NCI-H2196 (cell line): ENCODE data around the gene DGAT2.

Experiments used
- DNase-seq: peaks from one replicate; lab custom pipeline; 2025; ENCODE audit not compliant: unreplicated experiment; lab: John Stamatoyannopoulos, UW

Gene DGAT2

DNA sequence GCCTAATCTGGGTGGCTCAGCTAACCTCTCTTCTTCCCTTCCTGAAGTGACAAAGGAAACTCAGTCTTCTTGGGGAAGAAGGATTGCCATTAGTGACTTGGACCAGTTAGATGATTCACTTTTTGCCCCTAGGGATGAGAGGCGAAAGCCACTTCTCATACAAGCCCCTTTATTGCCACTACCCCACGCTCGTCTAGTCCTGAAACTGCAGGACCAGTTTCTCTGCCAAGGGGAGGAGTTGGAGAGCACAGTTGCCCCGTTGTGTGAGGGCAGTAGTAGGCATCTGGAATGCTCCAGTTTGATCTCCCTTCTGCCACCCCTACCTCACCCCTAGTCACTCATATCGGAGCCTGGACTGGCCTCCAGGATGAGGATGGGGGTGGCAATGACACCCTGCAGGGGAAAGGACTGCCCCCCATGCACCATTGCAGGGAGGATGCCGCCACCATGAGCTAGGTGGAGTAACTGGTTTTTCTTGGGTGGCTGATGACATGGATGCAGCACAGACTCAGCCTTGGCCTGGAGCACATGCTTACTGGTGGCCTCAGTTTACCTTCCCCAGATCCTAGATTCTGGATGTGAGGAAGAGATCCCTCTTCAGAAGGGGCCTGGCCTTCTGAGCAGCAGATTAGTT is 32.3 kb downstream of the DGAT2 start:
- no peak for DNase-seq

DNA sequence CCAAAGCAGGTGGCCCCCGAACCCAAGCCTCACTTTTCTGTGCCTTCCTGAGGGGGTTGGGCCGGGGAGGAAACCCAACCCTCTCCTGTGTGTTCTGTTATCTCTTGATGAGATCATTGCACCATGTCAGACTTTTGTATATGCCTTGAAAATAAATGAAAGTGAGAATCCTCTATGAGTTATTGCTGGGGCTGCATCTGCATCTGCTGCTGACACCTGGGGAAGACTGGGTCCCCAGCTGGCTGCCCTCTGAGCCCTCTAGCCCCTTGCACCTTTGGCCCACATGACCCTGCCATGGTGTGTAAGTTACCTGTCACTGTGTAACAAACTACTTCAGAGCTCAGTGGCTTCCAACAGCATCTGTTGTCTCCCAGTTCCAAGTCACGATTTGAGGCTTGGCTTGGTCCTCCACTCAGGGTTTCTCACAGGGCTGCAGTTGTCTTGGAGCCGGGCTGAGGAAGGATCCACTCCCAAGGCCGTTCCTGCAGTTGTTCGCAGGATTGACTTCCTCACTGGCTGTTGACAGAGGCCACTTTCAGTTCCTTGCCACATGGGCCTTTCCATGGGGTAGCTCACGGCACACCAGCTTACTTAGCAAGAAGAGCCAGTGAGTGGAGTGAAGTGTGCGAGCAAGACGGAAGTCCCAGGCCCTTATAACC is 32.9 kb downstream of the DGAT2 start:
- no peak for DNase-seq

DNA sequence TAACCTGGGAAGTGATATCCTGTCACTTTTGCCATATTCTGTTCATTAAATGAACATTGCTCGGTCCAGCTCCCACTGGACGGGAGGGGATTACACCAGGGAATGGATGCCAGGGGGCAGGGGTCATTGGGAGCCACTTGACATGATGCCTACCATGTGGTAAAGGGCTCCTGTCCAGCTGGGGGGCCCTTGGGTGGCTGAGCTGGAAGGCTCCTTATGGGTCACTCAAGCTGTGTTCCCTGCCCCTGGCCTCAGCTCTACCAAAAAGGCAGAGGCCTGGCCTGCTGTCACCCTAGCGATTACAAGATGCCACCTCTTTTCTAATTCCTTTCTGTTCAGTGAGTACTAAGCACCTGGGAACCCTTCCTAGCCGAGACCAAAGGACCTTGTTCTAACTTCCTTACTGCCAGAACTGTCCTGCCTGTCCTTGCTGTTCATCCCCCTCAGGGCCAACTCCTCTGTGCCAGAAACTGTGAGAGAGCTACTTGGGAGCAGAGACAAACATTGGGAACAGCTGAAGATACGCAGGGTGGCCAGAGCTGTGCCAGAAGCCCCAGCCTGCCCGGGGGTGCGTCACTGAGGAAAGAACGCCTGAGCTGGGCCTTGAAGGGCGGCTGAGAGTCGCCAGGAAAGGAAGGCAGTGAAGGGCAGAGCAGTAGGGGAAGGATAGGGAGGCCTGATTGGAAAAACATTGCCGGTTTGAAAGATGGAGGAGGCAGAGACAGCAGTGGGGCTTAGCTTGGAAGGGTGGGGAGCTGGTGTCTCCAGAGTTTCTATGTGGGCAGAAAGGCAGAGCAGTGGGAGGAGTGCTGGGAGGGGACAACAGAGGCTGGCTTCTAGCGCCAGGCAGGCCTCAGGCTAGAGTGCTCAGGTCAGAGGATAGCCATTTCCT is 33.7 kb downstream of the DGAT2 start:
- no peak for DNase-seq

DNA sequence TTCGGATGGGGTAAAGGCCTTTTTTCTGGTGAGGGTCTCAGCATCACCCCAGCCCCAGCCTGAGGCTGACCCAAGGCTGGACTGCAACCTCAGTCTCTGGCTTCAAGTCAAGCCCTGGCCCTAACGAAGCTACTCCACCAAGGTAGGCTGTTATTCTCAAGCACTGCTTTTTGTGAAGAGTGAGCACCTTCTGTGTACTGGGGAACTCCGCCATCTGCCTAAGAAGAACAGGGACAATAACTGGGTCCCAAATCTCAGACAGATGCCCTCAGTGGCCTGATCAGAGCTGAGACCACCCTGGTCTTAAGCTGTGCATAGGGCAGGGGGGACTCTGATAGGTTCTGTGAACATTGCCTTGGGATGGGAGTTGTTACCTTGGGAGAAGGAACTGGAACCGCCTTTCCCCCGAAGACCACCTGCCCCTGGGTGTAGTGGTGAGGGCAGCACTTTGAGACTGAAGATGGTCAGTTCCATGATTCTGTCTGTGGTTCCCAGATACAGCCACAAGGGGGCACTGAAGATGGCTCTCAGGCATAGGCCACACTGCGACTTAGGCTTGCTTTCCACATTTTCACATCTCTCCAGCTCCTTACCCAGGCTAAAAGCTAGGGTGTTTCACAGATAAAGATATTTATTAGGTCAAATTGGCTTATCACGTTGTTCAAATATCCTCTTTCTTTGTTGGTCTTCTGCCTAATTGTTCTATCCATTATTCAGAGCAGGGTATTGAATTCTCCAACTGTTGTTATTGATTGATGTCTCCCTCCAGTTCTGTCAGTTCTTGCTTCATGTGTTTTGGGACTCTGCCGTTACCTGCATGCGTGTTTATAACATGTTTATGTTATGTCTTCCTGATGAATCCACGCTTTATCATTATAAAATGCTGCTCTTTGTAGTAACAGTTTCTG is 34.6 kb downstream of the DGAT2 start:
- peak; percentile 75 for DNase-seq

DNA sequence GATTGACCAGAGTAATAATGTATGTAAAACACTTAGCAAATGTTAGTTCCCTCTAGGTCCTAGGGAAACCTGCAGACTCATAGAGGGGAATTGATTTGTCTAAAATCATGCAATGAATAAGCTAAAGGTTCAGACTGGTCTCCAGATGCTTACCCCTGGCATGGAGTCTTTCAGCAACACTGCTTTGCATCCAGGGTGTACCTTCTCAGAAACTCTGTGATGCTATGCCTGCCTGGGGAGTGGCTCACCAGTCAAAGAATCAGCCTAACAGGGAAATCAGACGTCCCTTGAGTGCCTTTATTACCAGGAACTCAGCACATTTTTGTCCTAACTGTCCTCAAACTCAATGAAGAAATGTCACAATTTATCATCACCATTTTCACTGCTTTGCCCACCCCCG is 40.5 kb downstream of the DGAT2 start:
- no peak for DNase-seq

DNA sequence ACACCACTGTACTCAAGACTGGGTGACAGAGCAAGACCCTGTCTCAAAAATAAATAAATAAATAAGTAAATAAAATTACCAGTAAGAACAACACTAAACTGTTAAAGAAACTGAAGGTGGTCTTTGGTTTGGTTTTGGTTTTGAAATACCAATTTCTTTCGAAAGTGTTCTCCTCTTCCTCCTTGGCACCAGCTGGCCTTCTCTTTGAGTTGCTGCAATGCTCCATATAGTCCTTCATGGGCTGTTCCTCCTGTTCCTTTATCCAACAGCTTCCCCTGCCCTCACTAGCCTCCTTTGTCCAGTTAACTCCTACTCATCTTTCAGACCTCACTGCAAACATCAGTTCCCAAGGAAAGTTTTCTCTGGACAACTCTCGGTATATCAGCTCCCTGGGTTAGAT is 41.4 kb downstream of the DGAT2 start:
- no peak for DNase-seq

DNA sequence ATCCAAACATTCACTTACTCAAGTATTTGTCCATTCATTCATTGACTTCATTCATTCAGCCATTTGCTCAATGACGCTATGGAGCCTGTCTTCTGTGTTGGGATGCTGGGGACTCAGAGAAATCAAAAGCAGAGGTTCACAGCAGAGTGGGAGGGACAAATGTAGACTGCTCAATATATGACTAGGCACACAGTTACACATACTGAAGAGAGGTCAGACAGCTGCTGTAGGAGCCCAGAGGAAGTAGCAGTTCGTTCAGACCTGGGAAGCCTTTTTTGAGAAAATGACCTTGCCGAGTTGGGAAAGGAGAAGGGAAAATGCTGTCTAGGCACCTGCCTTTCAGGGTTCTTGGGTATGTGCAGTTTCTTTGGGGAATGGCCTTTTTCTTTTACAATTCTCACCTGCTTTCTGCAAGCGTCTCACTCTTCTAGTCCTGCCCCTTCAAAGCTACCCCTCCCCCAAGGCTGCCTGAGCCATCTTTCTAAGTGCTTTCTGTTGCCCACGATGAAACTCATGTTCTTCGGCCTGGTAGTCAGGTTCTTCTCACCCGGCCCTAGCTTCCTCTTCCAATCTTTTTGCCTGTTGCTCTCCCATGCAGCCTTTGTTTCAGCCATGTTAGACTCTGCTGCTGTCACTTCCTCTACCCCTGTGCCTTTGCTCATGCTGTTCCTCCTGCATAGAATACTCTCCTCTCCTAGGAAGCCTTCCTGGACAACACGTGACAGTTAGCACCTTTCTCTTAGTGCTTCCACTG is 42.2 kb downstream of the DGAT2 start:
- no peak for DNase-seq

DNA sequence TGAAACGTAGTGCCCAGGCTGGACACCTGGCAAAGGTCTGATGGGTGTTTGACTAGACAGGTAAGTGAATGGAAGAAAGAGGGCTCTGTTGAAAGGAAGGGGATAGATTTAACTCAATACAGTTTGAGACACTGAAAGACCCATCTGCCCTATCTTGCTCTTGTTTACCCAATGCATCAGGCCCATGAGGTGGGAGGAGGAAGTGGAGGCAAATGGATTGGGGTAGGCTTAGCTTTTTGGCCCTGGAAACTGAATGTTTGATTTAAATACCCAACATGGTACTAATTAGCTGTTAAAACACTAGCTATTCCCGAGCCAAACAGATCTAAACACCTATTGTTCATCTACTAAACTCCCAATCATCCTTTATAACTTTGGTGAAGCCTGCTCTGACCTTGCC is 42.9 kb downstream of the DGAT2 start:
- no peak for DNase-seq

DNA sequence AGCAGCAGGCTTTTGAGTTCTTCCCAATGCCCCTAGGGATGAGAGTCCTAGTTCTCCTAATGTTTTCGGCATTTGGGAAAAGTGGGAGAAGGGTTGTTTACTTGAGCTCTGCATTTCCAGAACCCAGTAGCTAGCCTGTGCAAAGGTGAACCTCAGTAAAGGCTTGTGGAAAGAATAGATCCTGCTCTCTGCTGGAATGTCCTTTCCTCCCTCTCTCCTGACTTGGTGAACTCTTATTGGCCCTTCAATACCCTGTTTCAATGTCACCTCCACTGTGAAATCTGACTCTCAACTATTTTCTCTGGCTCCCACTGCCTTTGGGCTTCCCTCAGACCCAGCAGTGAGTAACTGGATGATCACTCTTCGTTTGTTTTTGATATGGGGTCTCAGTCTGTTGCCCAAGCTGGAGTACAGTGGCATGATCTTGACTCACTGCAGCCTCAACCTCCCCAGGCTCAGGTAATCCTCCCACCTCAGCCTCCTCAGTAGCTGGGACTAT is 44.0 kb downstream of the DGAT2 start:
- no peak for DNase-seq

DNA sequence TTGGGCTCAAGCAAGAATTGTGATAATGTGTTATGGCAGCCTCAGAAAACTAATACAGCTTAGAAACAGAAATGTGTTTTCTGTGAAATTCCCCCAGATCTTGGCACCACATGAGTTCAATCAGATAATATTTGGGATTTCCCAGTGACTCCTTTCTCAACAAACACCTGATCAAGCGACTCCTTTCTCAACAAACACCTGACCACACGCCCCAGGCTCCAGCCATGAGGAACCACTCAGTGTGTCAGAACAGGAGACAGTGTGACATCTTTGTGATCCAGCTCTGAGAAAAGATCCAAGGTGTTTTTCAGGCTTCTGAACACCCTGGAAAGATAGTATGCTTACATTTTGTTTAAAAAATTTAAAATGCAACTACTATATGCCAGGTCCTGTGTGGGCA is 44.5 kb downstream of the DGAT2 start:
- DNase-seq, result no peak

DNA sequence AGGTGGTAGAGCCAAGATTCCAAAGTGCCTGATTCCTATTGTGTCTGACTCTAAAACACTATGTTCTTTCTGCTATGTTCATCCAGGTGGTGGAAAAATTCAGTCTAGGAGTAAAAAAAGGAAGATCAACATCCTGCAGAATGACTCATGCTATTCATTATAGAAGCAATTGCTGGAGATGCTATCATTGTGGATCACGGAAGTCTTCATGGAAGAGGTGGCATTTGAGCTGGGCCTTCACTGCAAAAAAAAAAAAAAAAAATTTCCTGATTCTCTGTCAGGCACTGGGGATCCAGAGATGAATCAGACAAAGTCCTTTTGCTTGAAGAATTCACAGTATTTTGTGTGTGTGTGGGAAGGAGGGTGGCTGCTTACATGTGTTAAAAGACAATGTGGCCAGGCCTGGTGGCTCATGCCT is 45.1 kb downstream of the DGAT2 start:
- no peak for DNase-seq

DNA sequence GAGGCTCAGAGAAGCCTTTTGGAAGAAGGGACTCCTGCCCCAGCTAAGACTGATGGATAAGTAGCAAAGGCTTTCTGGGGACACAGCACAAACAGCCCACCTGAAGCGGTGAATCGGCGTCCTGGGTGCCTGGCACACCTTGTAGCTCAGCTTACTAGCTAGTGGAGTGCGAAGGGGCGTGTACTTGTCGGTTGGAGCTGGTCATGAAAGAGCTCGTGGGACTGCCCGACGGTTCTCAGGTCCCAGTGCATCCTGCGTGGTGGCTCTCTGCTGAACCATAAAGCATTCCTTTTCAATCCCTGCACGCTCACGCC is 45.7 kb downstream of the DGAT2 start:
- no peak for DNase-seq

DNA sequence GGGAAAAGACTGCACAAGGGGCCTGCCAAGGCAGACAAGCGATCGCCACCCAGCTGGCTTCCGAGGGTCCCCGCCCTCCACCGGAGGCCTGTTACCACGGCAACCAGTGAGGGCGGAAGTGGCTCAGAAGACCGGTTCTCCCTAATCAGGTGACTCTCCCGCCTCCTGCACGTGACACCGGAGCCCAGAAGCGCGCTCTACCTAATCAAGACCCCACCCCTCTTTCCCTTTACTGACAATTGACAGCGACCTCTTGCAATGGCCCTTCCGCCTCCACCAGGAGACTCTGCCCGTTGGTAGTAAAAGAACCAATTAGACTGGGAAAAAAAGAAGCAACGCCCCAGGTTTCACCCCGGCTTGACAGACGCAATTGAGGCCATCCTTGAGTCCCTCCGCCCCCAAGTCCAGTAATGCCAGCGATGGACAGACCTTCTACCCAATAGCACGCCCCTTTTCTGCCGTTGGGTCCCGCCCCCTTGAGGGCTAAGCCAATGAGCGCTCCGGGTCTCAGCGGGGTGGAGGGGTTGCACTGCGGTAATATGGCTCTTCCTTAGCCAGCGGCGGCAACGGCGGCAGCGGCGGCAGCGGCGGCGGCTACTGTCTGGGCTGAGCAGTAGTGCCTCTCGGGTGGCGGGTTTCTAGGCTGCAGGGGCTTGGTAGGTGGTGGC is 46.2 kb downstream of the DGAT2 start, which contains the start of gene UVRAG:
TSS of gene UVRAG (plus strand) at position 534 of the 668 bp plus-strand sequence. CDS start 198 bp downstream, outside the sequence.
- peak; percentile 100 for DNase-seq

DNA sequence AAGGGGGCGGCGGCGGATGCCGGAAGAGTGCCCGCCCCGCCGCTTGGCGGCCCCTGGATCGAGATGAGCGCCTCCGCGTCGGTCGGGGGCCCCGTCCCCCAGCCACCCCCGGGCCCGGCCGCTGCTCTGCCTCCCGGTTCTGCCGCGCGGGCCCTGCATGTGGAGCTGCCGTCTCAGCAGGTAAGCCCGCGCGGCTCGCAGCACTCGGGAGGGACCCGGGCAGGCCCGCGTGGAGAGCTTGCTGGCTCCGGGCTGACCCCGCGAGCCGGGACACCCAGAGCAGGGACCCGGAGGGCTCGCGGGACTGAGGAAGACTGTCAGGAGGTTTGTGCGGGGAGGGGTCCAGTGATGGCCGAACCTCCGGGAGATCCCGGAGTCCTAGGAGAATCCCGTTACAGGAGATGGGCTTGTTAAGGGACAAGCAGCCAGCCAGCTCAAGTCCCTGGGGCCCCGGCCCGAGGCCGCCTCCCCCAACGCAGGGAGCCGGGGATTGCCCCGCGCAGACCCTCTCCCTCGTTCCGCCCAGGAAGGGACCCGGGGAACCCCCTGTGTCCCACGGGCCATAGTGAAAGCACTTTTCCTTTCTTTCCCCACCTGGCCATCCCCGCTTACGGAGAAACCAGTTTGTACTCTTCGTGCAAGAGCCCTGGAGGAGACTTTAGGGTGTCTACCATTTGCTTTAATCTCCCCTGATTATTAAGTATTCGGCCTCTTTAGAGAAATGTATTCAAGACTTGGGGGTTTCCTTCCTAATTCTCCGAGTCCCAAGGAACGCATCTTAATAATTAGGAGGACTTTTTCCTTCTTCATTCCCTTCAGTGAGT is 47.0 kb downstream of the DGAT2 start:
- peak; percentile 12 for DNase-seq

DNA sequence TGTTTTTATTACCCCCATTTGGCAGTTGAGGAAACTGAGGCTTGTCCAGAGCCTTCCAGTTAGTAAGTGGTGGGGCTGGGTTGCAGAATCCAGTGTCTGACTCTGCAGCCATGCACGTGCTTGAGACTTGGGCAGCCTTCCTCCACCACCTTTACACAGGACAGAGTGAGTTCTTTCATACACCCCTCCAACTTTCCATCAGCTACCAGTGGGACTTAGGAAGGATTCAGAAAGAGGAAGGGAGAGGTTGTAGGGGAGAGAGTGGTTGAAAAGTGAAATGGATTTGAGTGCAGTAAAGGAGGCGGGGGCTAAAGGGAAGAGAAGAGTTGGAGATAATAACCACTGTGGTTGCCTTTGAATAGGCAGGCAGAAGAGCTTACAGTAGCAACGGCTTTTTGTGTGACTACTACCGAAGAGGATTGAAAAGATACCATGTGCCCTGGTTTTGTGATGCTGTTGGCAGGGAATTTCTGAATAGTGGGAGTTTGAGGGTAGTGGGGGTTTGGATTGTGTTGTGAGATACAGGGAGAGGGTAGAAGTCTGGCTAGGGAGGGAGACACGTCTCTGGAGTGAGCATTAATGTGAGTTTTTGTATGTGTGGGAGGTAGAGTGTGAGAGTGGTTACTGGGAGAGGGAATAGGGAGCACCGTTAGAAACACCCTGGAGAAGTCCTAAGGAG is 48.1 kb downstream of the DGAT2 start:
- no peak for DNase-seq

DNA sequence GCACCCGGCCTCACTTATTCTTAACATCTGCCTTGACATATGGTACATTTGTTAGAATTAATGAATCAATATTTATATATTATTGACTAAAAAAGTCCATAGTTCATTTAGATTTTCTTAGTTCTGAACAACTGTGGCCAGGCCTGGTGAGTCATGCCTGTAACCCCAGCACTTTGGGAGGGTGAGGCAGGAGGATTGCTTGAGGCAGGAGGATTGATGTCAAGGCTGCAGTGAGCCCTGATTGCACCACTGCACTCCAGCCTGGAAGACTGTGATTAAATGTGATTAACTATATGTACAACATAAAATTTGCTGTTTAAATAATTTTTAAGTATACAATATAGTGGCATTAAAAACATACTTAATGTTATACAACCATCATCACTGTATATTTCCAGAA is 52.1 kb downstream of the DGAT2 start:
- DNase-seq, result no peak

DNA sequence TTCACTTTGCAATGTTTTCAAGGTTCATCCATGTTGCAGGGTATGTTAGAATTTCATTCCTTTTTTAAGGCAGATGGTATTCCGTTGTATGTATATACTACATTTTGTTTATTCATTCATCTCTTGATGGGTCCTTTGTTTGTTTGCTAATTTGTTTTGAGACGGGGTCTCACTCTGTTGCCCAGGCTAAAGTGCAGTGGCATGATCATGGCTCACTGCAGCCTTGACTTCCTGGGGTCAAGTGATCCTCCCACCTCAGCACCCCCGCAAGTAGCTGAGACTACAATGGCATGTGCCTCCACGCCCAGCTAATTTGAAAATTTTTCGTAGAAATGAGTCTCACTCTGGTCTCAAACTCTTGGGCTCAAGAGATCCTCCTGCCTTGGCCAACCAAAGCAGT is 52.6 kb downstream of the DGAT2 start:
- DNase-seq, result no peak

DNA sequence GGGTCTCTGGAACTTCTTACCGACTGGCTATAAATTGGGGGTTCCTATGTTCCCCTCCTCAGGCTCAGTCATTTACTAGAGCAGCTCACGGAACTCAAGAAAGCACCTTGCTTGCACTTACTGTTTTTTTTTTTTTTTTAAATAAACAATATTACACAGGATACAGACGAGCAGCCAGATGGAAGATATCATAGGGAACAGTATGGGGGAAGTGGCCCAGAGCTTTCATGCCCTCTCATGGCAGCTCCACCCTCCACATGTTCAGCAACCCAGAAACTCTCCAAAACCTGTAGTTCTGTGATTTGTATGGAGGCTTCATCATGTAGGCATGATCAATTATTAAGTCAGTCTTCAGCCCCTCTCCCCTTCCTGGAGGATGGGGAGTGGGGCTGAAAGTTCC is 54.0 kb downstream of the DGAT2 start:
- DNase-seq, result no peak
